SH-SY5Y (cell line): ENCODE data around the gene PFKL.

Experiments
- GATA2 ChIP-seq: IDR thresholded peaks from 2 replicates; pipeline ENCODE4 v1.6.1; 2011; ENCODE audit warnings: mild to moderate bottlenecking, low read depth, low read length
- GATA3 ChIP-seq: IDR thresholded peaks from 2 replicates; pipeline ENCODE4 v1.6.1; 2011; ENCODE audit warnings: low read depth, mild to moderate bottlenecking, low read length, moderate library complexity

DNA sequence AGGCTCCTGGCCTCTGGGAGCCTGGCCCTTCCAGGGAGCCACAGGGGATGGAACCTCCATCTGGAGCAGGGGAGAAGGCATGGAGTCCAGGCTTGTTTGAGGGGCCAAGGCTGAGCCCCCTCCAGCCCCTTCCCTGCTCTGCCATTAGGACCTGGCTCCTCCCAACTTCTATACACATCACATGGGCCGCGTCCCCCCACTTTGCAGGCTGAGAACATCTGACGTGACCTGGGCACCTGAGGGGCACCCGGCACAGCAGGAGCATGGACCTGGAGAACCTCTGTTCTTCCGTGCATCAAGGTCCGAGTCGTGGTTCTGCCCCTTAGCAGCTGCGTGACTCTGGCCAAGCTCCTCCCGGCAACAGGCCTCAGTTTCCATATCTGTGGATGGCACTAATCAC, 18.1 kb upstream of the PFKL start:
- no peak for TF ChIP-seq GATA2
- no peak for TF ChIP-seq GATA3
